SK-N-SH treated with all-trans-retinoic acid at 6 μM for 48 hours (cell line): Measurements from ENCODE around the gene FAM200B.

Experiments
- GLIS3 ChIP-seq: fragments of 250-450 bp; sonication (Bioruptor Pico); IDR thresholded peaks from 2 replicates; pipeline ENCODE4 v1.5.0; 2020; ENCODE audit warnings: mild to moderate bottlenecking, moderate library complexity
- PATZ1 ChIP-seq: fragments of 250-450 bp; sonication (Bioruptor Pico); IDR thresholded peaks from 2 replicates; pipeline ENCODE4 v1.8.0; 2020; ENCODE audit warnings: mild to moderate bottlenecking, moderate library complexity, borderline replicate concordance
- SNAI2 ChIP-seq: fragments of 250-450 bp; sonication (Bioruptor Pico); IDR thresholded peaks from 2 replicates; pipeline ENCODE4 v1.5.0; 2020; ENCODE audit warnings: mild to moderate bottlenecking, moderate library complexity
- TCF4 ChIP-seq: fragments of 250-450 bp; sonication (Bioruptor Pico); IDR thresholded peaks from 2 replicates; pipeline ENCODE4 v1.8.0; 2021; ENCODE audit warnings: mild to moderate bottlenecking, moderate library complexity, borderline replicate concordance
- ZFP30 ChIP-seq: fragments of 450-650 bp; formaldehyde crosslinking; IDR thresholded peaks from 2 replicates; pipeline ENCODE4 v1.5.0; 2022; ENCODE audit warnings: mild to moderate bottlenecking, moderate library complexity
- TF ChIP-seq, protein P1 (sequence below): fragments of 250-450 bp; sonication (Bioruptor Pico); IDR thresholded peaks from 2 replicates; pipeline ENCODE4 v1.5.1; 2020; ENCODE audit warnings: low read depth, mild to moderate bottlenecking, moderate library complexity
- TF ChIP-seq, protein P2 (sequence below): fragments of 250-450 bp; sonication (Bioruptor Pico); IDR thresholded peaks from 2 replicates; pipeline ENCODE4 v1.5.1; 2021; ENCODE audit warnings: mild to moderate bottlenecking, moderate library complexity

DNA sequence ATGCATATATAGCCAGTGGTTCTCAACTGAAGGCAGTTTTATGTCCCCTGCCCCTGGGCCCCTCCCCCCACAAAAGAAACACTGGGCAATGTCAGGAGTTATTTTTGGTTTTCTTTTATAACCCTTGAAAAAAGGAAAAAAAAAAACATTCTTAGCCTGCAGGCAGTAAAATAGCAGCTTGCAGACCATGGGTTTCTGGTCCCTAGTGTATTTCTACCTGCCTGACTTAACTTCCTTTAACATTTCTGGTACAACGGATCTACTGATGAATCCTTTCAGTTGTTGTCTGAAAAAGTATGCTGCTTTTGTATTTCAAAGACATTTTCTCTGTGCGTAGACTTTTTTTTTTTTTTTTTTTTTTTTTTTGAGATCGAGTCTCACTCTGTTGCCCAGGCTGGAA, 11.1 kb upstream of the FAM200B start:
- TF ChIP-seq, protein P1, sequence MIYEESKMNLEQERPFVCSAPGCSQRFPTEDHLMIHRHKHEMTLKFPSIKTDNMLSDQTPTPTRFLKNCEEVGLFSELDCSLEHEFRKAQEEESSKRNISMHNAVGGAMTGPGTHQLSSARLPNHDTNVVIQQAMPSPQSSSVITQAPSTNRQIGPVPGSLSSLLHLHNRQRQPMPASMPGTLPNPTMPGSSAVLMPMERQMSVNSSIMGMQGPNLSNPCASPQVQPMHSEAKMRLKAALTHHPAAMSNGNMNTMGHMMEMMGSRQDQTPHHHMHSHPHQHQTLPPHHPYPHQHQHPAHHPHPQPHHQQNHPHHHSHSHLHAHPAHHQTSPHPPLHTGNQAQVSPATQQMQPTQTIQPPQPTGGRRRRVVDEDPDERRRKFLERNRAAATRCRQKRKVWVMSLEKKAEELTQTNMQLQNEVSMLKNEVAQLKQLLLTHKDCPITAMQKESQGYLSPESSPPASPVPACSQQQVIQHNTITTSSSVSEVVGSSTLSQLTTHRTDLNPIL (CRISPR knock-in tag), result no peak
- TF ChIP-seq ZFP30 (CRISPR knock-in tag) (no peak), SNAI2 (CRISPR knock-in tag) (no peak), PATZ1 (CRISPR knock-in tag) (no peak), TCF4 (CRISPR knock-in tag) (no peak), GLIS3 (no peak)
- TF ChIP-seq, protein P2, sequence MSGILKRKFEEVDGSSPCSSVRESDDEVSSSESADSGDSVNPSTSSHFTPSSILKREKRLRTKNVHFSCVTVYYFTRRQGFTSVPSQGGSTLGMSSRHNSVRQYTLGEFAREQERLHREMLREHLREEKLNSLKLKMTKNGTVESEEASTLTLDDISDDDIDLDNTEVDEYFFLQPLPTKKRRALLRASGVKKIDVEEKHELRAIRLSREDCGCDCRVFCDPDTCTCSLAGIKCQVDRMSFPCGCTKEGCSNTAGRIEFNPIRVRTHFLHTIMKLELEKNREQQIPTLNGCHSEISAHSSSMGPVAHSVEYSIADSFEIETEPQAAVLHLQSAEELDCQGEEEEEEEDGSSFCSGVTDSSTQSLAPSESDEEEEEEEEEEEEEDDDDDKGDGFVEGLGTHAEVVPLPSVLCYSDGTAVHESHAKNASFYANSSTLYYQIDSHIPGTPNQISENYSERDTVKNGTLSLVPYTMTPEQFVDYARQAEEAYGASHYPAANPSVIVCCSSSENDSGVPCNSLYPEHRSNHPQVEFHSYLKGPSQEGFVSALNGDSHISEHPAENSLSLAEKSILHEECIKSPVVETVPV (CRISPR knock-in tag), result no peak
